ENCODE results near the gene POU1F1. TPM values are rescaled to one million over a fixed set of nuclear protein-coding genes. Genes with fewer than 3 reads are reported as not detected.
"Not testable (repeated sequence)": the region's sequence is repeated elsewhere in the genome, so short reads cannot be mapped to it uniquely, and the experiment has no call there.

Gene POU1F1
- total RNA-seq: not detected

GRCh38 chr3:87276484-87276883 lies at the start of gene POU1F1:
TSS of gene POU1F1 (minus strand) at chr3:87276584. CDS start at chr3:87276462, 122 bp downstream.
- no peaks in the 10 kb centered on the region for H3K27me3 Mint-ChIP-seq (ENCODE audit: low read depth)
- ChIA-PET CTCF (interaction anchor here (0.9 to 1.7 kb wide), 3 partner anchors 15 to 729 kb away, joined by 3 read pairs; no protein-coding TSS in a partner anchor), POLR2A (no interaction called here)
- H3K4me1 Mint-ChIP-seq (ENCODE audit: low read depth): peaks cover 15% of the 10 kb centered on the region
- no peak within 1 kb of the TSS for H3K27ac Mint-ChIP-seq
- no peak within 1 kb of the TSS for H3K4me3 Mint-ChIP-seq
- ATAC-seq (no peak), DNase-seq (no peak)
- H3K36me3 Mint-ChIP-seq (ENCODE audit: low read depth): no peaks in the 10 kb centered on the region
- no peaks in the 10 kb centered on the region for H3K9me3 Mint-ChIP-seq (ENCODE audit: insufficient read depth)

- Mint-ChIP-seq H3K27ac (no peak overlapping the region), H3K9me3 (ENCODE audit: insufficient read depth) (no peaks in the 10 kb centered on the region), H3K36me3 (ENCODE audit: low read depth) (no peaks in the 10 kb centered on the region), H3K4me3 (no peak overlapping the region), H3K27me3 (ENCODE audit: low read depth) (peaks cover 3% of the 10 kb centered on the region), H3K4me1 (ENCODE audit: low read depth) (no peaks in the 10 kb centered on the region)
- ChIA-PET CTCF (no interaction called here), POLR2A (interaction anchor here (0.7 kb wide), 1 partner anchor 25 kb away, joined by 3 read pairs; no protein-coding TSS in a partner anchor)
- no peak for ATAC-seq
- DNase-seq: no peak
Observed at GRCh38 chr3:87324609-87325008, 48.2 kb upstream of the POU1F1 start.

DNA sequence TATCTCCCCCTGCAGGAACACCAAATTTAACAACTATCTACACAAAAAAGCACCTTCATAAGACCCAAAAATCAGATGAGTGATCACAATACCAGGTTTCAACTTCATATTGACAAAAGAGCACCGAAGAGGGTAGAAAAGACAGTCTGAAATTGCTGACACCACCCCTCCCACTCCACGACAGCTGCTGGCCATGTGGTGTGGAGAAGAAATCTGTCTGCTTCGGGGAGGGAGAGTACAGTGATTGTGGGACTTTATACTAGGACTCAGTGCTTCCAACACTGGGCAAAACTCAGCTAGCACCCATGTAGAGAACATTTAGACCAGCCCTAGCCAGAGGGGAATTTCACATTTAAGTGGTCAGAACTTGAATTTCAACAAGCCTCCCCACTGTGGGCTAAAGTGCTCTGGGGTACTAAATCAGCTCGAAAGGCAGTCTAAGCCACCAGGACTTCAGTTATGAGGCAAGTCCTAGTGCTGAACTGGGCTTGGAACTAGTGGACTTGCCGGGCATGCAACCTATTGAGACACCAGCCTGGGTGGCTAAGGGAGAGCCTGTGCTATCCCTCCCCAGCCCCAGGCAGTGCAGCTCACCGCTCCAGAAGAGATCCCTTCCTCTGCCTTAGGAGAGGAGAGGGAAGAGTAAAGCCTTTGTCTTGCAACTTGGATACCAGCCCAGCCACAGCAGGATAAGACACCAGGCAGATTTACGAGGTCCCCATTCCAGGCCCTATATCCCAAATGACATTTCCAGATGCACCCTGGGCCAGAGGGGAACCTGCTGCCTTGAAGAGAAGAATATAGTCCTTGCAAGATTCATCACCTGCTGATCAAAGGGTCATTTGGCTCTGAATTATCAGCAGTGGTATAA lies 44.6 kb upstream of the POU1F1 start:
- no peaks in the 10 kb centered on the region for H3K9me3 Mint-ChIP-seq (ENCODE audit: insufficient read depth)
- ATAC-seq: no peak
- no peaks in the 10 kb centered on the region for H3K36me3 Mint-ChIP-seq (ENCODE audit: low read depth)
- no peak for DNase-seq
- CTCF ChIA-PET: interaction anchor here (2.6 kb wide), 1 partner anchor 30 kb away, joined by 7 read pairs; no protein-coding TSS in a partner anchor
- H3K4me1 Mint-ChIP-seq (ENCODE audit: low read depth): no peaks in the 10 kb centered on the region
- POLR2A ChIA-PET: no interaction called here
- H3K27ac Mint-ChIP-seq: no peak overlapping the region
- no peak overlapping the region for H3K4me3 Mint-ChIP-seq
- peaks cover 12% of the 10 kb centered on the region for H3K27me3 Mint-ChIP-seq (ENCODE audit: low read depth)

DNA sequence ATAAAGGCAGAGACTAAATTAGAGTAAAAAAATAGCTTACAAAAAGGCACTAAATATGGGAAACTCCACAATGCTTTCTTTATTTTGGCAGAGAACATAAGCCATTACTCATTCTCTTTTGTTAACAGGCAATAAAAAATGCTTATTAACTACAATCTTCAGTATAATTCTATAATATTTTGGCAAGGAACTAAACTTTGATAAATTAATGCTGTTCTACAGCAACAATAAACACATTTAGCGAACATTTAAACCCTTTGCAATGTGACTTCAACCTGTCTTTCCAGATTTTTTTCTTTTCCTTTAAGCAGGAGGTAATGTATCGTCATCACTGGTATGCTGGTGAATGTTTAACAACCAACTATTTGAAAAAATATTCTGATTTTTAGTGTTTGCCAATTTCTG lies 42.2 kb upstream of the POU1F1 start:
- no peak for DNase-seq
- Mint-ChIP-seq H3K4me1 (ENCODE audit: low read depth) (no peaks in the 10 kb centered on the region), H3K4me3 (no peak overlapping the region), H3K27me3 (ENCODE audit: low read depth) (peaks cover 12% of the 10 kb centered on the region), H3K27ac (no peak overlapping the region), H3K36me3 (ENCODE audit: low read depth) (no peaks in the 10 kb centered on the region), H3K9me3 (ENCODE audit: insufficient read depth) (no peaks in the 10 kb centered on the region)
- CTCF ChIA-PET: interaction anchor here (1.1 to 1.3 kb wide), 2 partner anchors 10 to 21 kb away, joined by 3 to 4 read pairs; no protein-coding TSS in a partner anchor
- no peak for ATAC-seq
- POLR2A ChIA-PET: no interaction called here

DNA sequence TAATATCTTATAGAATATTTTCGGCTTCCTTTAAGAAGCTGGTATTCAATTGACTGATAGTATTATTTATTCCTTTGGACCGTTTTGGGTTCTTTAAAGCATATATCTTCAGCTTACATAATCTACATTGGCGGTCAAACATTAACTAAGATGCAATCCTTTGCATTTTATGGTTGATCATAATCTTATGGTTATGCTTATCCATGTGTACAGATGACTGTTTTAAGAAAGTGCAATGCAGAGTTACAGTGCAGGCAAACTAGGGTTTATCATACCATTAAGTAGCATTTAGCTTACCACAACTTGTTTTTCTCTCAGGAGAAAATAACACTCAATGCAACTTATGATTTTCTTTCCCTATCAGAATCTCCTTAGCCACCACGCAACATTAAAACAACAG lies 41.4 kb upstream of the POU1F1 start:
- Mint-ChIP-seq H3K36me3 (ENCODE audit: low read depth) (no peaks in the 10 kb centered on the region), H3K4me3 (no peak overlapping the region), H3K9me3 (ENCODE audit: insufficient read depth) (no peaks in the 10 kb centered on the region), H3K4me1 (ENCODE audit: low read depth) (no peaks in the 10 kb centered on the region), H3K27ac (no peak overlapping the region), H3K27me3 (ENCODE audit: low read depth) (peaks cover 12% of the 10 kb centered on the region)
- no peak for ATAC-seq
- DNase-seq: no peak
- ChIA-PET POLR2A (no interaction called here), CTCF (interaction anchor here (1.3 kb wide), 1 partner anchor 20 kb away, joined by 4 read pairs; no protein-coding TSS in a partner anchor)

GRCh38 chr3:87313641-87314040 lies 37.3 kb upstream of the POU1F1 start:
- CTCF ChIA-PET: interaction anchor here (0.6 kb wide), 1 partner anchor 679 kb away, joined by 3 read pairs; no protein-coding TSS in a partner anchor
- ATAC-seq: no peak

GRCh38 chr3:87311309-87311708 lies 34.9 kb upstream of the POU1F1 start:
- H3K36me3 Mint-ChIP-seq (ENCODE audit: low read depth): no peaks in the 10 kb centered on the region
- no peaks in the 10 kb centered on the region for H3K4me1 Mint-ChIP-seq (ENCODE audit: low read depth)
- no peak overlapping the region for H3K4me3 Mint-ChIP-seq
- H3K9me3 Mint-ChIP-seq (ENCODE audit: insufficient read depth): no peaks in the 10 kb centered on the region
- DNase-seq: no peak
- ChIA-PET POLR2A (no interaction called here), CTCF (interaction anchor here (1.1 kb wide), 1 partner anchor 40 kb away, joined by 3 read pairs; no protein-coding TSS in a partner anchor)
- no peaks in the 10 kb centered on the region for H3K27me3 Mint-ChIP-seq (ENCODE audit: low read depth)
- ATAC-seq: no peak
- no peak overlapping the region for H3K27ac Mint-ChIP-seq

More at GRCh38 chr3:87313641-87314040, 37.3 kb upstream of the POU1F1 start:
- Mint-ChIP-seq H3K27me3 (ENCODE audit: low read depth) (peaks cover under 1% of the 10 kb centered on the region), H3K4me3 (no peak overlapping the region), H3K36me3 (ENCODE audit: low read depth) (no peaks in the 10 kb centered on the region), H3K27ac (no peak overlapping the region), H3K9me3 (ENCODE audit: insufficient read depth) (no peaks in the 10 kb centered on the region), H3K4me1 (ENCODE audit: low read depth) (no peaks in the 10 kb centered on the region)
- POLR2A ChIA-PET: no interaction called here
- DNase-seq: no peak

DNA sequence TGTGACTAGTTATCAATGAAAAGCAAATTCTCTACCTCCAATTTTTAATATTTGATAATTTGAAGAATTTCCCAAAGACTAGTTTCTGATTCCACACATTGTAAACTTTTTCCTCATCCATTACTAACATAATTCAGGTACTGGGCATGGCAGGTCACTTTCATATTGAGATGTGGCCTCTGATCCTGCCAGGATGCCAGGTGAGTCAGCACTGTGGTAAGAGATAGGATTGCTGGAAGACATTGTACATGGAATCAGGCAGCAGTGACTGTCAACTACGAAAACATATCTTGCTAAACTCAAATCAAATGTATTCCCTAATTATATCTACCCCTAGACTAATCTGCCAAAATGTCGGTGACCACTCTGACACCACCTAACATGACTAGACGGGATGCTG lies 33.2 kb upstream of the POU1F1 start:
- ATAC-seq: no peak
- no peak overlapping the region for H3K27ac Mint-ChIP-seq
- no peaks in the 10 kb centered on the region for H3K36me3 Mint-ChIP-seq (ENCODE audit: low read depth)
- H3K4me1 Mint-ChIP-seq (ENCODE audit: low read depth): no peaks in the 10 kb centered on the region
- no peaks in the 10 kb centered on the region for H3K9me3 Mint-ChIP-seq (ENCODE audit: insufficient read depth)
- ChIA-PET CTCF (no interaction called here), POLR2A (no interaction called here)
- H3K4me3 Mint-ChIP-seq: no peak overlapping the region
- DNase-seq: no peak
- H3K27me3 Mint-ChIP-seq (ENCODE audit: low read depth): peaks cover 2% of the 10 kb centered on the region

DNA sequence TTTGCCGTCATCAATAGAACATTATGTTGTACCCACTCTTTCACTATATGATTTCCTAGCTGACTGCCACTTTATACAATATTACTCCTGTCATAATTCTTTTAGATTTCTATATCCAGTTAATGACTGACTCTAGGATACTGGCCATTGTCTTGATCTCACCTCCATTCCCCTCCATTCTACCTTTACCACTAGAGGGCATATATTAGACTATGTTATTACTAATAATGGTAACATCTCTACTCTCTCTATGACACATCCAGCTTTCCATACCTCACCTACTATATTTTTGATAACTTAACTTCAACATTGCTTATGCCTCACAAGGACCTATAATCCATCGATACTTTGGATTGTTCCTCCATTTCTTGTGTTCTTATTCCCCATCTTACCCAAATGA lies 31.4 kb upstream of the POU1F1 start:
- no peak overlapping the region for H3K4me3 Mint-ChIP-seq
- no peaks in the 10 kb centered on the region for H3K36me3 Mint-ChIP-seq (ENCODE audit: low read depth)
- DNase-seq (no peak), ATAC-seq (no peak)
- H3K27me3 Mint-ChIP-seq (ENCODE audit: low read depth): peaks cover 4% of the 10 kb centered on the region
- H3K9me3 Mint-ChIP-seq (ENCODE audit: insufficient read depth): no peaks in the 10 kb centered on the region
- no peak overlapping the region for H3K27ac Mint-ChIP-seq
- ChIA-PET CTCF (no interaction called here), POLR2A (no interaction called here)
- no peaks in the 10 kb centered on the region for H3K4me1 Mint-ChIP-seq (ENCODE audit: low read depth)

GRCh38 chr3:87305517-87305916 lies 29.1 kb upstream of the POU1F1 start:
- Mint-ChIP-seq H3K4me1 (ENCODE audit: low read depth) (no peaks in the 10 kb centered on the region), H3K4me3 (no peak overlapping the region), H3K9me3 (ENCODE audit: insufficient read depth) (no peaks in the 10 kb centered on the region), H3K36me3 (ENCODE audit: low read depth) (no peaks in the 10 kb centered on the region), H3K27ac (no peak overlapping the region), H3K27me3 (ENCODE audit: low read depth) (peaks cover 11% of the 10 kb centered on the region)
- DNase-seq: no peak
- POLR2A ChIA-PET: no interaction called here
- CTCF ChIA-PET: no interaction called here
- ATAC-seq: no peak

DNA sequence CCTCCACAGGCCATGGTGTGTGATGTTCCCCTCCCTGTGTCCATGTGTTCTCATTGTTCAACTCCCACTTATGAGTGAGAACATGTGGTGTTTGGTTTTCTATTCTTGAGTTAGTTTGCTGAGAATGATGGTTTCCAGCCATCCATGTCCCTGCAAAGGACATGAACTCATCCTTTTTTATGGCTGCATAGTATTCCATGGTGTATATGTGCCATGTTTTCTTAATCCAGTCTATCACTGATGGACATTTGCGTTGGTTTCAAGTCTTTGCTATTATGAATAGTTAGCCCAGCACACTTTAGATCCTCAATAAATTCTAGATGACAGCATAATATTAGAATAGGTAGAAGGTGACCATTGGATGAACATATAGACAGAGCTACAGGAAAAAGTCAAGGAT lies 28.6 kb upstream of the POU1F1 start:
- CTCF ChIA-PET; H3K4me1 Mint-ChIP-seq (ENCODE audit: low read depth); H3K4me3 Mint-ChIP-seq; H3K9me3 Mint-ChIP-seq (ENCODE audit: insufficient read depth); H3K36me3 Mint-ChIP-seq (ENCODE audit: low read depth); DNase-seq; POLR2A ChIA-PET; ATAC-seq; H3K27ac Mint-ChIP-seq: not testable (repeated sequence)
- peaks cover 11% of the 10 kb centered on the region for H3K27me3 Mint-ChIP-seq (ENCODE audit: low read depth)

DNA sequence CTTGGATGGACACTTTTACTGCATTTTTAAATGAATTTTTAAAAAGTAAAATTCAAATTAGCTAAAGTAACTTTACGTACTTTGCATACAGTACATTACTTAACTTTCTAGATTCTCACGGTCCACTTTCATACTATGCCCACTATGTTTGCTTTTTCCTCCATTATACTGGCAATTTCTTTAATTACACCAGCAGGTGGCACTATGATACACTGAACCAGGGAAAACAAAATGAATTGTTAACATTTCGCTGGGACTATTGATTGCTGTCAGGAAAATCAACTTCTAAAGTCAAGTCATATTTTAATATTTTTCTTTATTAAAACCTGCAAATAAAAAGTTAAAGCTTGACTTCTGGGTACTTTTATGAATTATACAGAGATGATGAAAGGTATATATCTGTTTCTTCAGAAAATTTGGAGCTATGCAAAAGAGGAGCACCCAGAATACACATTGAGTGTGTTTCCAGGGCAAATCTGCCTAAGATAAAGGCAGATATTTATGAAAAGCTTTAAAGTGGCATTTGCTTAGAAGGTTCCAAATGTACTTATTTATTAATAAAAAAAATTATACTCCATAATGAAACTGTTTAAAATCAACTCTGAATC lies 21.8 kb upstream of the POU1F1 start:
- Mint-ChIP-seq H3K4me3 (no peak overlapping the region), H3K9me3 (ENCODE audit: insufficient read depth) (no peaks in the 10 kb centered on the region), H3K4me1 (ENCODE audit: low read depth) (no peaks in the 10 kb centered on the region), H3K27ac (no peak overlapping the region), H3K36me3 (ENCODE audit: low read depth) (no peaks in the 10 kb centered on the region), H3K27me3 (ENCODE audit: low read depth) (peaks cover 9% of the 10 kb centered on the region)
- ATAC-seq (peak; percentile 60), DNase-seq (no peak)
- ChIA-PET POLR2A (no interaction called here), CTCF (interaction anchor here (0.7 to 1.6 kb wide), 10 partner anchors 10 to 709 kb away, joined by 3 to 7 read pairs (median 4); no protein-coding TSS in a partner anchor)
